Caco-2 (cell line): ENCODE measurements around the gene RACK1. TPM values are rescaled to one million over a fixed set of nuclear protein-coding genes. Genes with fewer than 3 reads are reported as not detected.
"Not testable (repeated sequence)": the region's sequence is repeated elsewhere in the genome, so short reads cannot be mapped to it uniquely, and the experiment has no call there.

Experiments used
- BruUV-seq: library from RNA; stranded (reverse); fragments of 400-500 nt; replicated peaks from 2 replicates; lab custom pipeline; 2021; lab: Mats Ljungman, UMichigan
- CTCF ChIA-PET: fragments of 300-600 bp; sonication (Branson Sonifier 250); formaldehyde crosslinking; loops from one replicate; lab custom pipeline; 2022; ENCODE audit warnings: antibody characterized with exemption; lab: Charles Lee
- POLR2A ChIA-PET: fragments of 300-600 bp; sonication (Branson Sonifier 250); formaldehyde crosslinking; loops from one replicate; lab custom pipeline; 2022; ENCODE audit warnings: antibody characterized with exemption; lab: Charles Lee
- DNase-seq, 2 experiments: peaks; one replicate each; pipeline versions ENCODE4 v3.0.0 to v3.0.0-alpha.2; 2020 to 2022
- H3K27me3 ChIP-seq: replicated peaks from 2 replicates; pipeline ENCODE4 v1.6.0; 2011; ENCODE audit warnings: low read length; ENCODE audit not compliant: control insufficient read depth, insufficient read depth
- H3K36me3 ChIP-seq: 2 replicates; pipeline ENCODE4 v1.5.1; 2011; ENCODE audit warnings: low read length; ENCODE audit not compliant: control insufficient read depth, insufficient read depth
- H3K4me1 ChIP-seq: fragments of 250-450 bp; sonication (Bioruptor Pico); 2 replicates; pipeline ENCODE4 v1.5.1; 2020; ENCODE audit warnings: mild to moderate bottlenecking
- H3K4me3 ChIP-seq: 2 replicates; pipeline ENCODE4 v1.5.1; 2011; ENCODE audit warnings: low read depth, mild to moderate bottlenecking, control low read depth, low read length
- H3K9me3 ChIP-seq: fragments of 250-450 bp; sonication (Bioruptor Pico); 2 replicates; pipeline ENCODE4 v1.5.1; 2020; ENCODE audit warnings: mild to moderate bottlenecking, moderate library complexity
- H3K27ac Mint-ChIP-seq: one replicate; pipeline ENCODE4 v1.8.0; 2022; ENCODE audit warnings: mixed read lengths; ENCODE audit not compliant: unreplicated experiment
- H3K27me3 Mint-ChIP-seq: one replicate; pipeline ENCODE4 v1.8.0; 2022; ENCODE audit warnings: mixed read lengths; ENCODE audit not compliant: insufficient read depth, unreplicated experiment
- H3K36me3 Mint-ChIP-seq: one replicate; pipeline ENCODE4 v1.8.0; 2022; ENCODE audit warnings: mild to moderate bottlenecking, mixed read lengths; ENCODE audit not compliant: insufficient read depth, unreplicated experiment
- H3K4me1 Mint-ChIP-seq: one replicate; pipeline ENCODE4 v1.8.0; 2022; ENCODE audit warnings: low read depth, mixed read lengths; ENCODE audit not compliant: unreplicated experiment
- H3K4me3 Mint-ChIP-seq: one replicate; pipeline ENCODE4 v1.8.0; 2022; ENCODE audit warnings: mild to moderate bottlenecking, moderate library complexity, mixed read lengths; ENCODE audit not compliant: unreplicated experiment
- H3K9me3 Mint-ChIP-seq: one replicate; pipeline ENCODE4 v1.8.0; 2022; ENCODE audit warnings: mixed read lengths; ENCODE audit not compliant: unreplicated experiment
- intact Hi-C: fragments of 100-400 bp; cut with micrococcal nuclease; formaldehyde crosslinking; loops from one replicate; pipeline ENCODE4 v1.10.0; 2022; ENCODE audit not compliant: unreplicated experiment
- total RNA-seq: library from RNA; stranded (reverse); gene quantifications from 2 replicates; pipeline ENCODE4 v1.2.3, GENCODE V29; 2022
- TF ChIP-seq, protein P1 (sequence below), 2 experiments: fragments of 200-600 bp in 1 of 2; IDR thresholded peaks; 1 replicate in 1 of 2; 2 replicates in 1 of 2; pipeline versions ENCODE4 v1.5.1 to v1.8.0; 2011 to 2022; ENCODE audit warnings: antibody characterized with exemption in 1 of 2, control low read depth in 1 of 2, inconsistent platforms in 1 of 2, low read depth in 1 of 2, low read length in 1 of 2, mild to moderate bottlenecking in 1 of 2, moderate library complexity in 1 of 2; ENCODE audit not compliant: insufficient read depth in 1 of 2, severe bottlenecking in 1 of 2, unreplicated experiment in 1 of 2

Gene RACK1
- total RNA-seq, 1 experiment from 2014 or later: 2,098 TPM

DNA sequence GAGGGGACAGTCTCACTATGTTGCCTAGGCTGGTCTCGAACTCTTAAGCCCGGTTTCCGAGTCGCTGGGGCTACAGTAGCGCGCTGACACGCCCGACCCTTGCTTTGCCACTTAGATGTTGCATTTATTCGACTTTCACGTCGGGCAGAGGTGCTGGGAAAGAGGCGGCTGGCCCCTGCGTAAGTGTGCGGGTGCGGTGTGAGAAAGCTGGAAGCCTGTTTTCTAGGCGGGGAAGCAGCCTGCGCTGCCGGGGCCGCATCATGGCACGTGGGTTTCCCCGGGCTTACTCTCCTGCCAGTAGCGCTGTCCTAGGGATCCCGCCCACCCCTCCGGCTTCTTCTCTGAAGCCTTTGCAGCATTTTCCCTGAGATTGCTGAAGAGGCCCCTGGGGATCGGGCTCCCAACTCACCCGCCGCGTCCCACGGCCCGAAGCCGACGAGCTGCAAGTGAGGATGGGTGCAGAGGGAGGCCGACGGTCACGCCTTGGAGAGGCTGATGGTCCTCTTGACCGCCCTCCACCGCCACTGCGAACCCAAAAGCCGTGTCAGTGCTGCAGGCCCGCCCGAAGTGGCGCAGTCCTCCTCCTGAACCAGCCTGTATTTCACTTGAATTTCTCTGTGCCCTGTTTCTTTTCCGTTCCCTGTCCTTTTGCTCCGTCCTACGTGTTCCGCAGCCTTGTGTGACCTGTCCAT is 26.4 kb downstream of the RACK1 start:
- CTCF ChIA-PET: interaction anchor here (1.2 kb wide), 1 partner anchor 33 kb away, joined by 4 read pairs; no protein-coding TSS in a partner anchor

DNA sequence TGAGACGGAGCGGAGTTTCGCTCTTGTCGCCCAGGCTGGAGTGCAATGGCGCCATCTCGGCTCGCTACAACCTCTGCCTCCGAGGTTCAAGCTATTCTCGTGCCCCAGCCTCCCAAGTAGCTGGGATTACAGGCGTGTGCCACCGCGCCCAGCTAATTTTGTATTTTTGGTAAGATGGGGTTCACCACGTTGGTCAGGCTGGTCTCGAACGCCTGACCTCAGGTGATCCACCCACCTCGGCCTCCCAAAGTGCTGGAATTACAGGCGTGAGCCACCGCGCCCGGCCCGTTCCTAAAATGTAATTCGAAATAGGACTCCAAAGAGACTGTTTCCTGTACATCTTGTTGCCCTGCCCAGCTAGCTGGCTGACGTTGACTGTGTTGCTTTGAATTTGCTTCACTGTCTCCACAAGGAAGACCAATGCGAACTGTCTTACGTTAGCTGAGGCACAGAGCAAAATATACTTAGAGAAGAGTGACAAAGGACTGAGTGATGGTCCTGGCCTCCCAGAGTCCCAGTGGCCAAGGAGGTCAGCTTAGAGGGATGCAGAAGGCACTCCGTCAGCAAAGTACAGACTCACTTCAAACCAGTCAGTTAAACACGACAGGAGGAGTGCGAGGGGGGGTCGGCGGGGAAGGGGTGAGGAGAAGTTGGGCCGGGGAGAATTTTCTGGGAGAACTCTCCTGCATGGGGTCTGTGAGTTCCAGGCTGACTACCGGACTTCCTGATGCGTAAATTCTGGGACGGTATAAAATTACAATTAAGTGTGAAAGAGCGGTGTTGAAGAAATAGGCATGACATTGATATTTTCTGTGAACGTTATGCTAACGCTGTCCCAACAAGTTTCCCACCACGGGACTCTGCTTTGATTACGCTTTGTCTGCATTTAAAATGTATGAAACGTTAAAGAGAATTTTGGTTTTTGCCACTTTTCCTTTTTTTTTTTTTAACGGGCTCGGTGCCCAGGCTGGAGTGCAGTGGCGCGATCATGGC is 27.4 kb downstream of the RACK1 start:
- Mint-ChIP-seq H3K36me3 (peaks cover 31% of the 10 kb centered on the region), H3K4me1 (peaks cover 22% of the 10 kb centered on the region), H3K4me3 (peak overlapping the region; percentile 85), H3K9me3 (no peaks in the 10 kb centered on the region), H3K27ac (peak overlapping the region; percentile 59), H3K27me3 (peaks cover 7% of the 10 kb centered on the region)
- BruUV-seq: no TSS peak
- H3K27me3 ChIP-seq: no peaks in the 10 kb centered on the region
- 0 out of 2 replicates have a peak, but pooled peaks cover 4% of the 10 kb centered on the region for H3K4me1 ChIP-seq
- no peaks in the 10 kb centered on the region for H3K9me3 ChIP-seq
- ChIA-PET POLR2A (no interaction called here), CTCF (interaction anchor here (1.2 kb wide), 1 partner anchor 32 kb away, joined by 4 read pairs; no protein-coding TSS in a partner anchor)
- TF ChIP-seq, protein P1, sequence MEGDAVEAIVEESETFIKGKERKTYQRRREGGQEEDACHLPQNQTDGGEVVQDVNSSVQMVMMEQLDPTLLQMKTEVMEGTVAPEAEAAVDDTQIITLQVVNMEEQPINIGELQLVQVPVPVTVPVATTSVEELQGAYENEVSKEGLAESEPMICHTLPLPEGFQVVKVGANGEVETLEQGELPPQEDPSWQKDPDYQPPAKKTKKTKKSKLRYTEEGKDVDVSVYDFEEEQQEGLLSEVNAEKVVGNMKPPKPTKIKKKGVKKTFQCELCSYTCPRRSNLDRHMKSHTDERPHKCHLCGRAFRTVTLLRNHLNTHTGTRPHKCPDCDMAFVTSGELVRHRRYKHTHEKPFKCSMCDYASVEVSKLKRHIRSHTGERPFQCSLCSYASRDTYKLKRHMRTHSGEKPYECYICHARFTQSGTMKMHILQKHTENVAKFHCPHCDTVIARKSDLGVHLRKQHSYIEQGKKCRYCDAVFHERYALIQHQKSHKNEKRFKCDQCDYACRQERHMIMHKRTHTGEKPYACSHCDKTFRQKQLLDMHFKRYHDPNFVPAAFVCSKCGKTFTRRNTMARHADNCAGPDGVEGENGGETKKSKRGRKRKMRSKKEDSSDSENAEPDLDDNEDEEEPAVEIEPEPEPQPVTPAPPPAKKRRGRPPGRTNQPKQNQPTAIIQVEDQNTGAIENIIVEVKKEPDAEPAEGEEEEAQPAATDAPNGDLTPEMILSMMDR (IDR thresholded peaks at IDR 0.05; ENCODE audit: insufficient read depth in 1 of 2, low read depth in 1 of 2, low read length in 1 of 2, severe bottlenecking in 1 of 2, unreplicated experiment in 1 of 2): no peak
- H3K36me3 ChIP-seq: no peaks in the 10 kb centered on the region
- intact Hi-C loops: no loop called here
- peak; percentile 46 to 59 for DNase-seq
- H3K4me3 ChIP-seq: peak overlapping the region; percentile 61

More for the DNA sequence above, 26.4 kb downstream of the RACK1 start:
- H3K27me3 Mint-ChIP-seq: peaks cover 13% of the 10 kb centered on the region
- POLR2A ChIA-PET: interaction anchor here (0.8 kb wide), 1 partner anchor 26 kb away, joined by 4 read pairs; no protein-coding TSS in a partner anchor
- H3K9me3 ChIP-seq: no peaks in the 10 kb centered on the region
- H3K36me3 Mint-ChIP-seq: peaks cover 41% of the 10 kb centered on the region
- intact Hi-C loops: no loop called here
- peak overlapping the region; percentile 85 for H3K4me3 Mint-ChIP-seq
- peak; percentile 73 to 75 for DNase-seq
- TF ChIP-seq, protein P1 (IDR thresholded peaks at IDR 0.05; ENCODE audit: insufficient read depth in 1 of 2, low read depth in 1 of 2, low read length in 1 of 2, severe bottlenecking in 1 of 2, unreplicated experiment in 1 of 2): peak in 1 of 2 experiments; percentile 23
- H3K36me3 ChIP-seq: no peaks in the 10 kb centered on the region
- peak overlapping the region; percentile 61 for H3K4me3 ChIP-seq
- peaks cover 32% of the 10 kb centered on the region for H3K4me1 Mint-ChIP-seq
- no peaks in the 10 kb centered on the region for H3K27me3 ChIP-seq
- H3K9me3 Mint-ChIP-seq: no peaks in the 10 kb centered on the region
- no TSS peak for BruUV-seq
- H3K4me1 ChIP-seq: 0 out of 2 replicates have a peak, but pooled peaks cover 4% of the 10 kb centered on the region
- peak overlapping the region; percentile 59 for H3K27ac Mint-ChIP-seq

DNA sequence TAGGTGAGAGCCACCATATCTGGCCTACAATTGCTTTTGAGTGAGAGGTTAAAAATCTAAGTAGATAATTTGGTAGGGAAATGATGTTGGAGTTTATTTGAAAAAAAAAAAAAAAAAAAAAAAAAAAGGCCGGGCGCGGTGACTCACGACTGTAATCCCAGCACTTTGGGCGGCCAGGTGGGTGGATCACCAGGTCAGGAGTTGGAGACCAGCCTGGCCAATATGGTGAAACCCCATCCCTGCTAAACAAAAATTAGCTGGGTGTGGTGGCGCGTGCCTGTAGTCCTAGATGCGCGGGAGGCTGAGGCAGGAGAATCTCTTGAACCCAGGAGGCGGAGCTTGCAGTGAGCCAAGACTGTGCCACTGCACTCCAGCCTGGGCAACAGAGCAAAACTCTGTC is 29.5 kb downstream of the RACK1 start:
- H3K4me3 ChIP-seq, H3K9me3 ChIP-seq, H3K27me3 Mint-ChIP-seq, H3K36me3 ChIP-seq, CTCF ChIA-PET, POLR2A ChIA-PET, BruUV-seq, DNase-seq, H3K4me3 Mint-ChIP-seq, H3K27me3 ChIP-seq, H3K27ac Mint-ChIP-seq, intact Hi-C loops, H3K9me3 Mint-ChIP-seq, H3K4me1 ChIP-seq: not testable (repeated sequence)
- Mint-ChIP-seq H3K4me1 (peaks cover 17% of the 10 kb centered on the region), H3K36me3 (peaks cover 24% of the 10 kb centered on the region)
